GM12891 (cell line): ENCODE data around the gene DHCR24.
A peak's percentile ranks its signal among the peaks of the same experiment; 100 is the strongest.

ENCODE experiments used
- DNase-seq: peaks from one replicate; pipeline ENCODE4 v3.0.0; 2011; ENCODE audit warnings: low spot score; ENCODE audit not compliant: insufficient read length
- FAIRE-seq: peaks from 2 replicates; lab custom pipeline; 2011; peaks lifted over from hg19 to GRCh38; lab: Jason Lieb, UNC
- PAX5 ChIP-seq: IDR thresholded peaks from 2 replicates; pipeline ENCODE4 v1.6.1; 2011; ENCODE audit warnings: low read length, moderate library complexity, mild to moderate bottlenecking; ENCODE audit not compliant: insufficient read depth, severe bottlenecking
- POLR2A ChIP-seq: IDR thresholded peaks from 2 replicates; pipeline ENCODE4 v1.6.1; 2011; ENCODE audit warnings: low read depth, low read length, control low read depth
- POLR2AphosphoS5 ChIP-seq: IDR thresholded peaks from 2 replicates; pipeline ENCODE4 v1.6.1; 2011; ENCODE audit warnings: low read depth, low read length, control low read depth
- POU2F2 ChIP-seq: IDR thresholded peaks from 2 replicates; pipeline ENCODE4 v1.6.1; 2011; ENCODE audit warnings: low read depth, mild to moderate bottlenecking, control low read depth, low read length, moderate library complexity
- SPI1 ChIP-seq: IDR thresholded peaks from 2 replicates; pipeline ENCODE4 v1.6.1; 2011; ENCODE audit warnings: low read depth, low read length, control low read depth
- TAF1 ChIP-seq: IDR thresholded peaks from 2 replicates; pipeline ENCODE4 v1.6.1; 2011; ENCODE audit warnings: low read depth, low read length, control low read depth

The DHCR24 gene

DNA sequence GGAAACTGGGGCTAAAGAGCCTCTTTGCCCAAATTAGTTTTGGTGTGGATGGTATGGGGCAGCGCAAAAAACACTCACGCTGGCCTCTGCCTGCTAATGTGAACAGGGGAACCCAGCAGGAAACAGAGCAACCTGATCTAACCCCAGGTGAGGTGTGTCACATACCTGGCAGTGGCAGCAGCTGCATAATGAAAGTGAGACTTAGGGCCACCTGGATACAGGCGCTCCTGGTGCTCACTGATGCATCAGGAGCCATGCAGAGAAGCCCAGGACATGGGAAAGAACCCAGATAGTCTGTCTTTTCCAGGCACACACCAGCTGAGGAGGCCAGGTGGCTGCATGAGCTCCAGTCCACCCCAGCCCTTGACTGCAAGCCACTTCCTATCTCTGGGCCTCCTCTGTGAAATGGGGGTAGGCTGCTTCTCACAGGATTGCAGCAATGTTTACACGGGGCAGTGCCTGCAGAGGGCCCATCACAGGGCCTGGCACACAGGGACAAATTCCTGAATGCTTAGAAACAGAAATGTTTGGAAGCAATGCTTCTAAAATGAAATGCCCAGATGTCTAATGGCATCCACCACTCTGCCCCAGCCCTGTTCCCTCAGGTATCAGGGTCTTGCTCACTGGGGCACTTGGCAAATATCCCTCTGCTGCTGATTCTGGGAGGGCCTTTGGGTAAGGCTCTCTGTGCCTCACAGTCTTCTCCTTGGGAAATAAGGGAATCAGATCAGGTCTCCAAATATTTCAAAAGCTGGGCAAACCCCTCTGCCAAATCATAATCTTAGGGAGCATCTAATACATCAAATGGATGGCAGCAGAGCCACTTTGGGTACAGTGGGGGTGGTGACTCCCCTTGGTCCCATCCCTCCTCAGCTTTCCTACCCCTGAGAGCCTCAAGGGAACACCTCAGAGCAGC is 19.9 kb downstream of the DHCR24 start:
- TF ChIP-seq POLR2AphosphoS5 (no peak), PAX5 (no peak), SPI1 (no peak), POU2F2 (no peak), TAF1 (no peak), POLR2A (no peak)
- FAIRE-seq = no peak
- no peak for DNase-seq

DNA sequence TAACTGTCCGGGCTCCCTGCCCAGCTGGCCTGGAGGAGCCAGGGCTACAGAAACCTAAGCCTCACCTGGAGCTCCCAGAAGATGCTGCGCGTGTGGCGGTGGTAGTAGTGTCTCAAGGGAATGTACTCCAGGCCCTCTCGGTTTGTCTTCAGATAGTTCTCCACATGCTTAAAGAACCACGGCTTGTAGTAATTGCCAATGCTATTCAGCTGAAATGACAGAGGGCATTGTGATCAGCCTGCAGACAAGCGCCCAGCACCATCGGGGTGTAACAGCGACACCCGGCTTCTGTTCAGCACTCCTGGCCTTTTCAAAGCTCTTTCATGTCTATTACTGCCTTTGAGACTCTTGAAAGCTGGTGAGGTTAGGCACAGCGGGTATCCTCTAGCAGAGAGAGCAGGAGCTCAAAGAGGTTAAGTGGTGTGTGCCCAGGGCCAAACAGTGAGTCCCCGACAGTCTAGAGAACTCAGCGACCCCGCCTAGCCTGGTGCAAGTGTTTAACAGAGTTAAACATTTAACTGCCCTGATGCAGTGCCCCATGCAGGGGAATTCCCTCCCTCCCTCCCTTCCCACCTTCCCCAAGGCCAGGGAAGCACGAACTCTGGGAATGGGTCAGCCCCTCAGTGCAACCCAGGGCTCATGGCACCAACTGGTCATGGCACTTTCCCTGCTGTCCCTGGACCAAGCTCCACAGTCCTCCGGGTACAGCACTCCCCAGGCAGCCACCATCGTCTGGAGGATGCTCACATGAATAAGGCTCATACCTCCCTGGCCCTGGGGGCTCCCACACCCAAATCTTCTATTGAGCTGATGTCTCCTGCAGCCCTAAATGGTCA is 21.5 kb downstream of the DHCR24 start:
- TF ChIP-seq POU2F2 (no peak), POLR2AphosphoS5 (no peak), PAX5 (no peak), POLR2A (no peak), SPI1 (no peak), TAF1 (no peak)
- DNase-seq (no peak), FAIRE-seq (no peak)

DNA sequence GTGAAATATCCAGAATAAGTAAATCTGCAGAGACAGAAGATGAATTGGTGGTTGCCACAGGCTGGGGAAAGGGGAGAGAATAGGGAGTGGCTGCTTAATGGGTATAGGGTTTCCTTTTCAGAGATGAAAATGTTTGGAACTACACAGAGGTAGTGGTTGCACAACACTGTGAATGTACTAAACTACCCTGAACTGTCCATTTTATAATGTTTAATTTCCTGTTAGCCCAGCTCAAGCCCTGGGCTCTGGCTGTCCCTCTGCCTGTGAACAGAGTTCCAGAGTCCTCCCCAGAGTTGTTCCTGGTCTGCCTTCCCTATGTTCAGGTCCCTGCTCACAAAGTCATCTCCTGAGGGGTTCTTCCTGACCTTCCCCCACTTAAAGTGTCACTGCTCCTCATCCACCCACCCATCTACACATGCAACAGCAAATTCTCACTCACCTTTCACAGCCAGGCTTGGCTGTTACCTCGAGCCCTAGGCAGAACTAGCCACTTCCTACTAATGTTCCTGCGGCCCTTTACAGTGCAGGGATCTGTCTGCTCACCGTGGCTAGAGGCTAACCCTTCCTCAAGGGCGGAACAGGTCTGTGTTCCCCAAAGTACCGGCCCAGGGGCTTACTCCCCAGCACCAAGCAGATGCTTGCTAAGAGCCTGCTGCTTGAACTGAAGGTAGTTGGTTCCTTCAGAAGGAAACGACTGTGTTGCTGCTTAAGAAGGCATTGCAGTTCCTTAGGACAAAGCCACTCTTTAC is 22.4 kb downstream of the DHCR24 start:
- FAIRE-seq (no peak), DNase-seq (no peak)
- TF ChIP-seq POLR2A (no peak), POLR2AphosphoS5 (no peak), TAF1 (no peak), POU2F2 (no peak), PAX5 (no peak), SPI1 (no peak)

DNA sequence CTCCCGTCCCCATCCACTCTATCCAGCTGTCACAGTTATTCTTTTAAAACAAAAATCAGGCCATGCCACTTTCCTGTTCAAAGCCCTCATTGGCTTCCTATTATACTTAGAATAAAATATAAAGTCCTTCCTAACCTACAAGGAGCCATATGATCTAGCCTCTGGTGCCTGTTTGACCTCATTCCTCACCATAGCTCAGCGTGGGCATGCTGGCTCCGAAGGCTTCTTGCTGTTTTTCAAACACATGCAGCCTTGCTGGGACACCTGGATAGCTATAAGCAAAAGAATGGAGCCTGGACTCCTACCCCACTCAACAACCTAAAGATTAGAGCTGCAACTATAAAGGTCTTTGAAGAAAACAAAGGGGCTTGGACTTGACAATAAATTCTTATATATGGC is 23.7 kb downstream of the DHCR24 start:
- no peak for FAIRE-seq
- no peak for DNase-seq
- no peak for TF ChIP-seq POLR2AphosphoS5
- TF ChIP-seq SPI1 = no peak
- no peak for TF ChIP-seq TAF1

DNA sequence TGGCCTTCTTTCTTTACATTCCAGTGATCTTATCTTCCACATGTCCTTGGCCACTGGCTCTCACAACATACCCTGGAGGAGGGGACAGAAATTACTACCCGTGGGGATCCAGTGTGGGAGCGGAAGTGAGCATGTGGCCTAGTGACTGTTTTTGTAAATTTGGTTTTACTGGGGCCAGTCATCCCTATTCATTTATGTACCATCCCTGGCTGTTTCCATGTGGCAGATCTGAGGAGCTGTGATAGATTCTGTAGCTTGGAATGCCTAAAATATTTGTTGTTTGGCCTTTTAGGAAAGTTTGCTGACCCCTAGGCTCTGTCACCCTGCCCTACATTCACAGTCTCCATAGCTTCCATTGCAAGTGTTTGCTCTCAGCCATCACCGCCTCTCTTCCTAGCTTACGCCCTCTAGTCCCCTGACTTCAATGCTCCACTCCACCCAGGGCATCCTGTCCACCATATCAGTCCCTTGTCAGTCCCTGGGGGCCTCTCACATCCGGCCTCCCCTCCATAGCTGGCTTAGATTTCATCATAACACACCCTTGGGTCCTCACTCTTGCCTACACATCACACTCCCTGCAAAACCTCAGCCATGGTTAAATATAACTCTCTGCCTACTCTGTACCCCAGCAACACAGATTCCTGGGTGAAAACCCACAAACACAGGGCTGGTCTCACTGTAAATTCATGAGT is 25.8 kb downstream of the DHCR24 start:
- no peak for FAIRE-seq
- TF ChIP-seq POU2F2 (no peak), POLR2A (no peak), POLR2AphosphoS5 (no peak)
- no peak for DNase-seq

DNA sequence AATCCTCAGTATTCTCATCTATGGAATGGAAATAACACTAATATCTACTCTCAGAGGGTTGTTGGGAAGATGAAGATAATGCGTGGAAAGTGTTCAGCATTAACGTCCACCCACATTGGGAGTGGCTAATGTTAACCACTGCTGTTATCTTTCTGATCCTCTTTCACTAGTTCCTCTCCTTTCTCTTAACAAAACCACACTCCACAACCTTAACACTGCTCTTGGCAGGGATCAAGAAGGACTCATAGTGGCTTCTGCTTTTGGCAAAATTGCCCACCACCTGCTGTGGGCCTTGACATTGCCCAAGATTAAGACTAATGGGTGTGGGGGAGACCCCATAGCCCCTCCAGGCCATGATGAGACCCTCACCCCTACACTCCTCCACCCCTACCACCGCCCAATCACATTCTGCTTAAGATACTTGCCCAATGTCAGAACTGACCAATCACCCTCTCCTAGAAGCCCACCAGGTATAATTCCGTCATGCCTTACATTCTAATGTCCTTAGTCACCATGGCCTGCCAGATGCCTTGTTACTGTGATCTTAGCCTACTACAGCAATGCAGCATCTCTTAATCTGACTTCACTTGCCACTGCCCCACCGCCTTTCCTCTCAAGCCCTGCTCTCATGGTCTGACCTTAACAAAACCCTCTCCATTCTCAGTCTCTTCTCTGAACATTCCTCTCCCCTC is 27.1 kb downstream of the DHCR24 start:
- FAIRE-seq = no peak

DNA sequence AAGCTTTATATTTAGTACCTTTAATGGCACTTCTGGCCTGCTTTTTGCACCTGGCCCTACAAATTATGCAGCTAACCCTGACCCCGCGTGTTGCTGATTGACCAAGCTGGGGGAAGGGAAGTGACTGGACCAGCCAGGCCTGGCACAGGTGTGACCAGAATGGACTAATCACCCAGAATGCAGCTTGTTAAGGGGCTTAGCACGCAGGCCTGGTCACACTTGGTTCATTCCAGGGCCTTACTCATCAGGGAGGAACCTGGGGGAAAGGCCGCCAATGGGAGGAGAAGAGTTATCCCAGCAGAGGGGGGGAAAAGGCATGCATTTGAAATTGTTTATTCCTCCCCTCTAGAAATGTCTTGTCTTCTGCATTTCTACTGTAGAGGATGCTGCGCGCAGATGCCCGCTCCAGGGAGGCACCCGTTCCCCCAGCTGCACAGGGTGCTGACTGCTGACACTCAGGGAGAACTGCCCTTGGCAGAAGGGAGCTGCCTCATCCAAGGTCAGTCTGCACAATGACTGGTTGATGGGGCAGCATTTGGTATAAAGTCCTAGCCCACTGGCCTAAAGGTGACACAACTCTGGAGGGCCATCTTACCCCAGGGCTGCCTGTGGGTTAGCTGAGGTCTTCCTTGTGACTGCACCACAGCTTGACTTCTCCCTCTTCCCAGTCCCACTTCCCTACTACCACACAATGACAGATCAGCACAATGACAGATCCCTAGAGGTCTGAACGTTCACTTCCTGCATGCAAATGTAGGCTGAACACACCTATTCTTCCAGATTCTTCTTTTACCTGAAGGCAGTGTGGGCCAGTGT is 29.0 kb downstream of the DHCR24 start:
- peak; percentile 28; the same call in 1 of the 2 replicates for TF ChIP-seq POLR2A
- TF ChIP-seq SPI1 = no peak
- no peak for TF ChIP-seq POU2F2
- FAIRE-seq = no peak

More for the DNA sequence above, 27.1 kb downstream of the DHCR24 start:
- TF ChIP-seq POLR2AphosphoS5 (no peak), SPI1 (no peak), POU2F2 (no peak)
- DNase-seq = no peak

DNA sequence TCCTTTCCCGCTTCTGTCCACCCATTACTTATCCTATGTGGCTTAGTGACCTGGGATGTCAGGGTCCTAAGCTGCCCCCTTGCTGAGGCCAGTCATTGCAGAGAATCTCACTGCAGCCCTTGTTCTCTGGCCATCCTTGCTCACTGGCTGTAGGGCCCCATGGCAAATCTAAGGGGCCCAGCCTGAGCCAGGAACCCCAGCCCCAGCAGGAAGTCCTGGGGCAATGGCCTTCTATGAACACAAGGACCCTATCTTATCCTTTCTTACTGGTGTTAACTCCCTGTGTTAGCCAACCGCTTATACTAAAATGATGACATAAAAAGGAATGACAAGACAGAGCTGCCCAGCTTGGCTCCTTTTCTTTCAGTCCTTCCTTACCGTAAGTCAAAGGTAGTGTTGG is 29.9 kb downstream of the DHCR24 start:
- TF ChIP-seq TAF1 = no peak
- TF ChIP-seq POU2F2 = no peak
- TF ChIP-seq POLR2A = no peak
- FAIRE-seq (no peak), DNase-seq (no peak)

More for the DNA sequence above, 29.0 kb downstream of the DHCR24 start:
- DNase-seq = no peak
